ENCODE measurements around the gene ROBO1. TPM values are rescaled to one million over a fixed set of nuclear protein-coding genes. Genes with fewer than 3 reads are reported as not detected.

The ROBO1 gene
- total RNA-seq, 1 donor, result 34.2 TPM

- no peak for DNase-seq (ENCODE audit: low read depth)
- no peak for TF ChIP-seq CTCF (IDR thresholded peaks at IDR 0.05; ENCODE audit: insufficient read depth, low read length)
- H3K4me3 ChIP-seq (ENCODE audit: low read depth, low read length), result no peak overlapping the region
These were observed 1001.9 kb downstream of the ROBO1 start for GRCh38 chr3:78765671-78766485.

- no peak overlapping the region for H3K4me3 ChIP-seq (ENCODE audit: low read depth, low read length)
- no peak for DNase-seq (ENCODE audit: low read depth)
- TF ChIP-seq CTCF (IDR thresholded peaks at IDR 0.05; ENCODE audit: insufficient read depth, low read length), result no peak
These were observed 1003.2 kb downstream of the ROBO1 start for GRCh38 chr3:78764634-78765033.

GRCh38 chr3:78762121-78762520, 1005.7 kb downstream of the ROBO1 start:
- DNase-seq (ENCODE audit: low read depth), result no peak
- no peak for TF ChIP-seq CTCF (IDR thresholded peaks at IDR 0.05; ENCODE audit: insufficient read depth, low read length)
- H3K4me3 ChIP-seq (ENCODE audit: low read depth, low read length), result no peak overlapping the region

- no peak for DNase-seq (ENCODE audit: low read depth)
- TF ChIP-seq CTCF (IDR thresholded peaks at IDR 0.05; ENCODE audit: insufficient read depth, low read length), result no peak
- H3K4me3 ChIP-seq (ENCODE audit: low read depth, low read length), result no peak overlapping the region
These were observed 1006.7 kb downstream of the ROBO1 start for GRCh38 chr3:78761126-78761525.

GRCh38 chr3:78757731-78758130, 1010.1 kb downstream of the ROBO1 start:
- DNase-seq (ENCODE audit: low read depth), result no peak
- no peak for TF ChIP-seq CTCF (IDR thresholded peaks at IDR 0.05; ENCODE audit: insufficient read depth, low read length)

GRCh38 chr3:78754066-78754743, 1013.6 kb downstream of the ROBO1 start:
- no peak for TF ChIP-seq CTCF (IDR thresholded peaks at IDR 0.05; ENCODE audit: insufficient read depth, low read length)
- no peak overlapping the region for H3K4me3 ChIP-seq (ENCODE audit: low read depth, low read length)
- peak; percentile 65 for DNase-seq (ENCODE audit: low read depth)

More at GRCh38 chr3:78757731-78758130, 1010.1 kb downstream of the ROBO1 start:
- H3K4me3 ChIP-seq (ENCODE audit: low read depth, low read length), result no peak overlapping the region
